Measurements from ENCODE around the gene IER3. TPM values are rescaled to one million over a fixed set of nuclear protein-coding genes. Genes with fewer than 3 reads are reported as not detected.

Gene IER3
- total and polyA plus RNA-seq, 2 of the 13 experiments (the other 11 are each of a cell fraction or from before 2014, with no cell fraction given) = 51.1 to 131 TPM

GRCh38 chr6:30730601-30731435, 13.5 kb downstream of the IER3 start (continued):
- TF ChIP-seq KDM5B (CRISPR knock-in tag; IDR thresholded peaks at IDR 0.05; ENCODE audit: borderline replicate concordance) = no peak
- peak; percentile 35; the same call in 1 of the 2 replicates for TF ChIP-seq RXRB (CRISPR knock-in tag; IDR thresholded peaks at IDR 0.05; ENCODE audit: borderline replicate concordance)
- no peak for TF ChIP-seq NFIC (IDR thresholded peaks at IDR 0.05; ENCODE audit: low read length)
- no peak for TF ChIP-seq ZNF354B (CRISPR knock-in tag; IDR thresholded peaks at IDR 0.05)
- TF ChIP-seq ZNF280B (CRISPR knock-in tag; IDR thresholded peaks at IDR 0.05; ENCODE audit: borderline replicate concordance) = peak; percentile 52; the same call in 1 of the 2 replicates
- no peak for TF ChIP-seq ZNF251 (CRISPR knock-in tag; IDR thresholded peaks at IDR 0.05)
- no peak for TF ChIP-seq ZNF550 (CRISPR knock-in tag; IDR thresholded peaks at IDR 0.05; ENCODE audit: borderline replicate concordance)
- 0 out of 2 replicates have a peak, but pooled peaks have one; percentile 42 for TF ChIP-seq ZSCAN25 (CRISPR knock-in tag; IDR thresholded peaks at IDR 0.05)
- no peak for TF ChIP-seq SP2 (CRISPR knock-in tag; IDR thresholded peaks at IDR 0.05)
- TF ChIP-seq HBP1 (CRISPR knock-in tag; IDR thresholded peaks at IDR 0.05; ENCODE audit: low read depth) = no peak
- no peak for TF ChIP-seq ZFP36 (IDR thresholded peaks at IDR 0.05; ENCODE audit: borderline replicate concordance, low read depth, low read length, partially characterized antibody)
- TF ChIP-seq ZNF329 (CRISPR knock-in tag; IDR thresholded peaks at IDR 0.05; ENCODE audit: low read depth) = 0 out of 2 replicates have a peak, but pooled peaks have one; percentile 51
- TF ChIP-seq TMF1 (CRISPR knock-in tag; IDR thresholded peaks at IDR 0.05; ENCODE audit: low read depth) = no peak
- TF ChIP-seq ZNF883 (CRISPR knock-in tag; IDR thresholded peaks at IDR 0.05; ENCODE audit: not compliant biosample characterization) = peak; percentile 72
- peak; percentile 36 for TF ChIP-seq HNRNPLL (IDR thresholded peaks at IDR 0.05; ENCODE audit: low read depth, low read length, poor library complexity, severe bottlenecking)
- no peak for TF ChIP-seq DR1 (CRISPR knock-in tag; IDR thresholded peaks at IDR 0.05)
- TF ChIP-seq, protein P1, sequence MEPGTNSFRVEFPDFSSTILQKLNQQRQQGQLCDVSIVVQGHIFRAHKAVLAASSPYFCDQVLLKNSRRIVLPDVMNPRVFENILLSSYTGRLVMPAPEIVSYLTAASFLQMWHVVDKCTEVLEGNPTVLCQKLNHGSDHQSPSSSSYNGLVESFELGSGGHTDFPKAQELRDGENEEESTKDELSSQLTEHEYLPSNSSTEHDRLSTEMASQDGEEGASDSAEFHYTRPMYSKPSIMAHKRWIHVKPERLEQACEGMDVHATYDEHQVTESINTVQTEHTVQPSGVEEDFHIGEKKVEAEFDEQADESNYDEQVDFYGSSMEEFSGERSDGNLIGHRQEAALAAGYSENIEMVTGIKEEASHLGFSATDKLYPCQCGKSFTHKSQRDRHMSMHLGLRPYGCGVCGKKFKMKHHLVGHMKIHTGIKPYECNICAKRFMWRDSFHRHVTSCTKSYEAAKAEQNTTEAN (CRISPR knock-in tag; conservative IDR thresholded peaks at IDR 0.05) = no peak
- TF ChIP-seq GTF3A (CRISPR knock-in tag; conservative IDR thresholded peaks at IDR 0.05) = no peak
- TF ChIP-seq SP4 (CRISPR knock-in tag; IDR thresholded peaks at IDR 0.05) = no peak
- peak; percentile 77 for TF ChIP-seq RBFOX2 (IDR thresholded peaks at IDR 0.05; ENCODE audit: low read depth, low read length)
- no peak for TF ChIP-seq THYN1 (CRISPR knock-in tag; IDR thresholded peaks at IDR 0.05; ENCODE audit: borderline replicate concordance, low read depth)
- TF ChIP-seq ZNF878 (CRISPR knock-in tag; IDR thresholded peaks at IDR 0.05) = no peak
- 0 out of 2 replicates have a peak, but pooled peaks have one; percentile 40 for TF ChIP-seq TIGD3 (CRISPR knock-in tag; IDR thresholded peaks at IDR 0.05; ENCODE audit: borderline replicate concordance)
- peak; percentile 82 for TF ChIP-seq XRCC5 (optimal IDR thresholded peaks at IDR 0.05; ENCODE audit: low read length)
